Measurements from ENCODE around the gene PPP1R15A.
"Not testable (repeated sequence)": the region's sequence is repeated elsewhere in the genome, so short reads cannot be mapped to it uniquely, and the experiment has no call there.

Gene PPP1R15A

GRCh38 chr19:48858984-48859710 lies 13.1 kb upstream of the PPP1R15A start:
- DNase-seq (ENCODE audit: low read depth in 3 of 3, low spot score in 1 of 3) = peak in 2 of 3 donors; percentile 52 to 68

DNA sequence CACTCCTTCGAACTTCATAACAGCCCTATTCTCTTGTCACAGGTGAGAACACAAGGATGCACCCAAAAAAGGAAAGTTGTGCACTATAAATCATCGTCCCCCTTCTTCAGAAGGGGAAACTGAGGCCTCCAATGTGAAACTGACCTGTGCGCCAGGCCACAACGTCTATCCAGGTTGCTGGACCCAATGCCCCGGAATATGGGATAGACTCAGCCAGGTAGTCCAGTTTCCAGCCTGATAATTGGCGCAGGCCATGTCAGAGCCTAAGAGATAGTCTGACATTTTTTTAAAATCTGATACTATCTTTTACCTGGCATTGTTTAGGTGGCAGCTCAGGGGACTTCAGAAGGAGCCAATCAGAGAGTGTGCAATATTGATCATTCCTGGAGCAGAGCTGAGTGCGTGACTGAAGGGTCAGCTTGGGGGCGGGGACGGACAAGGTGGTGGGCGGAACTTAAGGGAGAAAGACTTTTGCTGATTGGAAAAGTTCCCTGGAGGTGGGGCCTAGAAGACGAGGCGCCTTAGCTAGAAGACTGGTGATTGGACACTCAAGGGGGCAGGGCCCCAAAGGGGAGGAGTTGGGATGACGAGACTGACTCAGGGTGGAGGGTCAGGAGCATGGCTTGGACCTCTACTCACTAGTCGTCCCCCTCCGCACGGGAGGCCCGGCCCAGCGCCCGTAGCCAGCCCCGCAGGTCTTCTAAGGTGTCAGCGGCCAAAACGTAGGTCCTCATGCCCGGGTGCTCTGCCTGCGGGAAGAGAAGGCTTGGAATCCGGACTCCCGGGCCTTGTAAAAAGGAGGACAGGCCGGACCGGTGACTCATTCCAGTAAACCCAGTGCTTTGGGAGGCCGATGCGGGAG lies 12.3 kb upstream of the PPP1R15A start:
- DNase-seq (ENCODE audit: low read depth in 3 of 3, low spot score in 1 of 3) = no peak

- DNase-seq (ENCODE audit: low read depth in 3 of 3, low spot score in 1 of 3) = no peak
These were observed 10.9 kb upstream of the PPP1R15A start for GRCh38 chr19:48861313-48861712.

DNA sequence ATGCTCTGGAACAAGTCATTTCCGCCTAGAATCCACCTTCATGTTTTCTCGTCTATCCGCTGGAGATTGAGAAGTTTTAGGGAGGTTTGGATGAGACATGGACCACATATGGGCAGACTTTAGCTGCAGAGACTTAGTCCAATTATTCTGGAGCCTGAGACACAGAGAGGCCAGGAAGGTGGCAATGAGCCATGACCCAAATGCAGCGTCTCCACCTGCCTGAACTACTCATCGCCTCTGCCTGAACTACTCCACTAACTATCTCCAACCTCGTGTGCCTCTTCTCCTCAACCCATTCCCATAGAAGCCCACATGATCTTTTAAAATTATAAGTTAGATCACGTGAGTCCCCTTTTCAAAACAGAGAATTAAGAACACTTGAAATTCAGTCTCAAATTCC lies 9.4 kb upstream of the PPP1R15A start:
- DNase-seq (ENCODE audit: low read depth in 3 of 3, low spot score in 1 of 3) = no peak

GRCh38 chr19:48866692-48867091 lies 5.5 kb upstream of the PPP1R15A start:
- no peak for DNase-seq (ENCODE audit: low read depth in 3 of 3, low spot score in 1 of 3)

GRCh38 chr19:48867123-48867745 lies 5.0 kb upstream of the PPP1R15A start:
- DNase-seq (ENCODE audit: low read depth in 3 of 3, low spot score in 1 of 3) = no peak

GRCh38 chr19:48867746-48868113 lies 4.5 kb upstream of the PPP1R15A start:
- no peak for DNase-seq (ENCODE audit: low read depth in 3 of 3, low spot score in 1 of 3)

GRCh38 chr19:48868114-48868886 lies 3.9 kb upstream of the PPP1R15A start, which contains the start of gene PLEKHA4:
TSS of gene PLEKHA4 (minus strand) at chr19:48868617. CDS start at chr19:48867620, 997 bp downstream.
- no peak for DNase-seq (ENCODE audit: low read depth in 3 of 3, low spot score in 1 of 3)

DNA sequence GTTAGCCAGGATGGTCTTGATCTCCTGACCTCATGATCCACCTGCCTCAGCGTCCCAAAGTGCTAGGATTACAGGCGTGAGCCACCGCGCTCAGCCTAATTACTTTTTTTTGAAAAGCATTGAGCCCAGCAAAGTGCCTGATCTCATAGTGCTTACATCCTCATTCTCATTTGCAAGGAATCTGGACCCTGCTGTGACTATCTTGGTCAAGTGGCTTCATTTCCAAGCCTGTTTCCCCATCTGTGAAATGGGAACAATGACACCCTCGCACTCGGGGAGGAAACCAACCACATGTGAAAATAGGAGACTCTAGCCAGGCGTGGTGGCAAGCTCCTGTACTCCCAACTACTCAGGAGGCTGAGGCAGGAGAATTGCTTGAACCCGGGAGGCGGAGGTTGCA lies 2.2 kb upstream of the PPP1R15A start:
- no peak for DNase-seq (ENCODE audit: low read depth in 3 of 3, low spot score in 1 of 3)

DNA sequence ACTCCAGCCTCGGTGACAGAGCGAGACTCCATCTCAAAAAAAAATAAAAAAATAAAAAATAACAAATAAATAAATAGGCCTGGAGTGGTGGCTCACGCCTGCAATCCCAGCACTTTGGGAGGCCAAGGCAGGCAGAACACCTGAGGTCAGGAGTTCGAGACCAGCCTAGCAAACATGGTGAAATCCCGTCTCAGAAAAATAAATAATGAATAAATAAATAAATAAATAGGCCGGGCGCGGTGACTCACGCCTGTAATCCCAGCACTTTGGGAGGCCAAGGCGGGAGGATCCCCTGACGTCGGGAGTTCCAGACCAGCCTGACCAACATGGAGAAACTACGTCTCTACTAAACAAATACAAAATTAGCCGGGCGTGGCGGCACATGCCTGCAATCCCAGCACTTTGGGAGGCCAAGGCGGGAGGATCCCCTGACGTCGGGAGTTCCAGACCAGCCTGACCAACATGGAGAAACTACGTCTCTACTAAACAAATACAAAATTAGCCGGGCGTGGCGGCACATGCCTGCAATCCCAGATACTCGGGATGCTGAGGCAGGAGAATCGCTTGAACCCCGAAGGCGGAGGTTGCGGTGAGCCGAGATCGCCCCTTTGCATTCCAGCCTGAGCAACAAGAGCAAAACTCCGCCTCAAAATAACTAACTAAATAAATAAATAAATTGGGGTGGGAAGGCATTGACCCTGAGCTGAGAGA lies 595 bp upstream of the PPP1R15A start:
- DNase-seq (ENCODE audit: low read depth in 3 of 3, low spot score in 1 of 3) = not testable (repeated sequence)

DNA sequence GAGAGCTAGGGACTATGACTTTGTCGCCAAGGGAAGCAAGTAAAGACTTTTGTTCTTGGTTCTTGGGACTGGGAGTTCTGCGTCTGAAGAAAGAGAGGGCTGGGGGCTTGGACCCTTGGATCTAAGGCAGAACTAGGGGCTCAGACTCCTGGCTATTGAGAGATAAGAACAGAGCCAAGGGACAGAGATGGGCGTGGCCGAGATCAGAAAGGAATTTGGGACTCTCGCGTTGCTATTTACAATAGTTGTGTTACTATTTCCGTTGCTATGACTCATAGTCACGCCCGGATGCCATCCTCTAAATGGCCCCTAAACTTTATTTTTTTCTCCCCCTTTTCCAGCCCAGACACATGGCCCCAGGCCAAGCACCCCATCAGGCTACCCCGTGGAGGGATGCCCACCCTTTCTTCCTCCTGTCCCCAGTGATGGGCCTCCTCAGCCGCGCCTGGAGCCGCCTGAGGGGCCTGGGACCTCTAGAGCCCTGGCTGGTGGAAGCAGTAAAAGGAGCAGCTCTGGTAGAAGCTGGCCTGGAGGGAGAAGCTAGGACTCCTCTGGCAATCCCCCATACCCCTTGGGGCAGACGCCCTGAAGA lies 759 bp downstream of the PPP1R15A start:
- DNase-seq (ENCODE audit: low read depth in 3 of 3, low spot score in 1 of 3) = peak; percentile 35 to 51 (median 46)

DNA sequence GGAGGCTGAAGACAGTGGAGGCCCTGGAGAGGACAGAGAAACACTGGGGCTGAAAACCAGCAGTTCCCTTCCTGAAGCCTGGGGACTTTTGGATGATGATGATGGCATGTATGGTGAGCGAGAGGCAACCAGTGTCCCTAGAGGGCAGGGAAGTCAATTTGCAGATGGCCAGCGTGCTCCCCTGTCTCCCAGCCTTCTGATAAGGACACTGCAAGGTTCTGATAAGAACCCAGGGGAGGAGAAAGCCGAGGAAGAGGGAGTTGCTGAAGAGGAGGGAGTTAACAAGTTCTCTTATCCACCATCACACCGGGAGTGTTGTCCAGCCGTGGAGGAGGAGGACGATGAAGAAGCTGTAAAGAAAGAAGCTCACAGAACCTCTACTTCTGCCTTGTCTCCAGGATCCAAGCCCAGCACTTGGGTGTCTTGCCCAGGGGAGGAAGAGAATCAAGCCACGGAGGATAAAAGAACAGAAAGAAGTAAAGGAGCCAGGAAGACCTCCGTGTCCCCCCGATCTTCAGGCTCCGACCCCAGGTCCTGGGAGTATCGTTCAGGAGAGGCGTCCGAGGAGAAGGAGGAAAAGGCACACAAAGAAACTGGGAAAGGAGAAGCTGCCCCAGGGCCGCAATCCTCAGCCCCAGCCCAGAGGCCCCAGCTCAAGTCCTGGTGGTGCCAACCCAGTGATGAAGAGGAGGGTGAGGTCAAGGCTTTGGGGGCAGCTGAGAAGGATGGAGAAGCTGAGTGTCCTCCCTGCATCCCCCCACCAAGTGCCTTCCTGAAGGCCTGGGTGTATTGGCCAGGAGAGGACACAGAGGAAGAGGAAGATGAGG lies 1.5 kb downstream of the PPP1R15A start:
- DNase-seq (ENCODE audit: low read depth in 3 of 3, low spot score in 1 of 3) = peak in 1 of 3 donors; percentile 12

GRCh38 chr19:48874303-48875135 lies 2.3 kb downstream of the PPP1R15A start:
- no peak for DNase-seq (ENCODE audit: low read depth in 3 of 3, low spot score in 1 of 3)

DNA sequence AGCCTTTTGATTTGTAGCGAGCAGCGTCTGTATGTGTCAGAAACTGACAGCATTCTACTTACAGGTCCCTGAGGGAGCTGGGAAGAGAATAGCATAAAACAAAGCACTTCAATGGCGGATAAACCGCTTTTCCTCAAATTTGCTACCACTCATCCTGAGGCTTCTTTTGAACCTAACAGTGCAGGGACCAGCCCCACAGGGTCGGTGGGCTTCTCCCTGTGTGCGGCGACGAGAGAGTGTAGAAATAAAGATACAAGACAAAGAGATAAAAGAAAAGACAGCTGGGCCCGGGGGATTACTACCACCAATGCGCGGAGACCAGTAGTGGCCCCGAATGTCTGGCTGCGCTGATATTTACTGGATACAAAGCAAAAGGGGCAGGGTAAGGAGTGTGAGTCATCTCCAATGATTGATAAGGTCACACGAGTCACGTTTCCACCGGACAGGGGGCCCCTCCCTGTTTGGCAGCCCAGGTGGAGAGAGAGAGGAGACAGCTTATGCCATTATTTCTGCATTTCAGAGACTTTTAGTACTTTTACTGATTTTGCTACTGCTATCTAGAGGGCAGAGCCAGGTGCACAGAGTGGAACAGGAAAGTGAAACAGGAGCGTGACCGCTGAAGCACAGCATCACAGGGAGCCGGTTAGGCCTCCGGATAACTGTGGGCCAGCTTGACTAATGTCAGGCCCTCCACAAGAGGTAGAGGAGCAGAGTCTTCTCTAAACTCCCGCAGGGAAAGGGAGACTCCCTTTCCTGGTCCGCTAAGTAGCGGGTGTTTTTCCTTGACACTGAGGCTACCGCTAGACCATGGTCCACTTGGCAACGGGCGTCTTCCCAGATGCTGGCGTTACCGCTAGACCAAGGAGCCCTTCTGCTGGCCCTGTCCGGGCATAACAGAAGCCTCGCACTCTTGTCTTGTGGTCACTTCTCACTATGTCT lies 4.1 kb downstream of the PPP1R15A start:
- peak in 1 of 3 donors; percentile 40 for DNase-seq (ENCODE audit: low read depth in 3 of 3, low spot score in 1 of 3)

DNA sequence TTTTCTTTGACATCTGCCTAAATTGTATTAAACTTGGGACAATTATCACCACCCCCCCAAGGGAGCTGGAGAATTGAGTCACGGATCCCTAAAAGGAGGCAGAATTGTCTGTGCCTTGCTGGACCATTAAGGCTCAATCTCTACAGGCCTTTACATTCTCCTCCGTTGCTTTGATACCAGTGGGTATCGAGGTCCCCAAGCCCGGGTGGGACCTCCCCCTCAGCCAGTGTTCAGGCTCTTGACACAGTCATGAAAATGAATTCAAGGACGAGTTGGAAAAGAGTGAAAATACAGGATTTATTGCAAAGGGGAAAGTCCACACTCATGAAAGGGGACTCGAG lies 5.6 kb downstream of the PPP1R15A start:
- DNase-seq (ENCODE audit: low read depth in 3 of 3, low spot score in 1 of 3) = no peak

DNA sequence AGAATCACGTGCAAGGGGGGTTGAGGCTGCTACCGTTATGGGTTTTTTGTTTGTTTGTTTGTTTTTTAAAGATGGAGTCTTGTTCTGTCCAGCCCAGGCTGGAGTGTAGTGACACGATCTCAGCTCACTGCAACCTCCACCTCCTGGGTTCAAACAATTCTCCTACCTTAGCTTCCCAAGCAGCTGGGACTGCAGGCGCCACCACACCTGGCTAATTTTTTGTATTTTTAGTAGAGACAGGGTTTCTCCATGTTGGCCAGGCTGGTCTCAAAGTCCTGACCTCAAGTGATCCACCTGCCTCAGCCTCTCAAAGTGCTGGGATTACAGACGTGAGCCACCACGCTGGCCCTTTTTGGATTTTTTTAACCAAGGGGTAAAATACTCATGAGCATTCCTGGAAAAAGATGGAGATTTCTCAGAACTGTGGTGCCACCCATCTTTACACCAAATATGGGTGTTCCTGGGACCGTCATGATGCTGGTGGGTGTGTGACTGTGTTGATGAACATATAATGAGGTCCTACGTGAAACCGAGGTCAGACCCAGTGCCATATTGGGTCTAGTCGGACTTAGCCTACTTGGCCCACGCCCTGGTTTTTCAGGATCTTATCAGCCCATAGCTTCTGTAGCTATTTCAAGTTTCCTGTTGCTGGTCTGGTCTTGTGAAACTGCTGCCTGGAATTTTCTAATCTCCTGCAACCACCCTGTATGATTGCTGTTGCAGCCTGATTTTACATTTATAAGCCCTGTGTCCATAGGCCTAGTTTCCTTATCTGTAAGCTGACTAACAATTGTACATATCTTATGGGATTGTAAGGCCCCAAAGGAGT lies 6.2 kb downstream of the PPP1R15A start:
- no peak for DNase-seq (ENCODE audit: low read depth in 3 of 3, low spot score in 1 of 3)
